GM18520 (cell line): ENCODE measurements around the gene ITFG2.

ENCODE experiments used
- ATAC-seq: cut with Tn5 transposase; IDR thresholded peaks from one replicate; pipeline ENCODE4 v1.9.1; 2021; ENCODE audit not compliant: unreplicated experiment

Gene ITFG2

GRCh38 chr12:2826721-2827515 lies 14.4 kb downstream of the ITFG2 start:
- ATAC-seq: no peak

GRCh38 chr12:2829275-2829674 lies 16.8 kb downstream of the ITFG2 start:
- ATAC-seq: no peak

GRCh38 chr12:2832550-2833127 lies 20.2 kb downstream of the ITFG2 start:
- ATAC-seq: no peak

- no peak for ATAC-seq
These were observed 20.9 kb downstream of the ITFG2 start for GRCh38 chr12:2833327-2833726.

- ATAC-seq: no peak
These were observed 21.3 kb downstream of the ITFG2 start for GRCh38 chr12:2833810-2834209.

DNA sequence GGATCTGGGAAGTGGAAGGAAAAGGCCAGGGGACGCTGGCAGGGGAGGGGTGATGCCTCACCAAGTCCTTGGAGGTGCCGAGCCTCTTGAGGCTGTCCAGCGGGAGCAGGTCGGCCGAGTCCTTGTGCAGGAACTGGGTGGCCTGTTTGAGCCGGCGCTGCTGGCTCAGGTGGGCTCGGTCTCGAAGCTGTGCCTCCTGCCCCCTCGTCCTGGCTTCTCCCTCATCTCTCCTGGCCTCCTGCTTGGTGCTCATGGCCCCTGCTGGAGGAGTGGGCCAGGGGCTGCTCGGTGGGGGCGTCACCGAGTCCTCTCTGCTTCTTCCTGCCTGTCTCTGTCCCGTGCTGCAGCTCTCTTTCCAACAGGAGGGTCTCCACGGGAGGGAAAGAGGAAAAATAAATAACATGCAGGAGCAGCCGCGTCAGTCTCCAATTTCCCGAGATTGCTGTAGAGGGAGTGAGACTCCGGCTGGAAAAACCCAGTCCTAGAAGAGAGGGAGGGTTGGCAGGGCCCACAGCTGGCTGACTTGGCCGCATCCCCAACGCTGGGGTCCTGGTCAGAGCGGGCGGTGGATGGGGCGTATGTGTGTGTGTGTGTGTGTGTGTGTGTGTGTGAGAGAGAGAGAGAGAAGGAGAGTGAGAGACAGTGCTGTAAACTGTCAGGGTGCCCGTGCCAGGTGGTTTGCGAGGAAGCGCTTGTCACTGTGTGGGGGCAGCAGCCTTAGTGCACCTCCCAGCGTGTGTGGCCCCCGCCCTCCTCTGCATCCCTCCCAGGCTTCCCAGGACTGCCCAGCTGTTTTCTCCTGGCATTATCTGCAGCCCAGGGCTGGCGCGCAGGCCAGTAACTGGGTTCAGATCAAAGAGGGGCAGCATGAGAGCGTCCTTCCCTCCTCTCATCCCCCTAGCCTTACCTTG lies 22.4 kb downstream of the ITFG2 start, which contains the start of gene NRIP2:
NRIP2 (minus strand) TSS at position 455 of the 911 bp plus-strand sequence; CDS start at position 403, 52 bp downstream.
- ATAC-seq: no peak

- ATAC-seq: no peak
These were observed 23.4 kb downstream of the ITFG2 start for GRCh38 chr12:2835691-2836403.

DNA sequence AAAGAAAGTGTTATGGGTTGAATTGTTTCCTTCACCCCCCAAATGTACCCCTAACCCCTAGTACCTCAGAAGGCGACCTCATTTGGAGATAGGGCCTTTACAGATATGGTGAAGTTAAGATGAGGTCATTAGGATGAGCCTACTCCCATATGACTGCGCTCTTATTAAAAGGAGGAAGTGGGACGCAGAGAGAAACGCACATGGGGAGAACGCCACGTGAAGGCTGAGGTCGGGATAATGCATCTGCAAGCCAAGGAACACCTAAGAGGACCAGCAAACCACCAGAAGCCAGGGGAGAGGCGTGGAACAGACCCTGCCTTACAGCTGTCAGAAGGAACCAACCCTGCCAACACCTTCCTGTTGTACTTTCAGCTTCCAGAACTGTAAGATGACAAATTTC lies 24.1 kb downstream of the ITFG2 start:
- no peak for ATAC-seq

GRCh38 chr12:2841056-2841650 lies 28.7 kb downstream of the ITFG2 start:
- ATAC-seq: no peak

DNA sequence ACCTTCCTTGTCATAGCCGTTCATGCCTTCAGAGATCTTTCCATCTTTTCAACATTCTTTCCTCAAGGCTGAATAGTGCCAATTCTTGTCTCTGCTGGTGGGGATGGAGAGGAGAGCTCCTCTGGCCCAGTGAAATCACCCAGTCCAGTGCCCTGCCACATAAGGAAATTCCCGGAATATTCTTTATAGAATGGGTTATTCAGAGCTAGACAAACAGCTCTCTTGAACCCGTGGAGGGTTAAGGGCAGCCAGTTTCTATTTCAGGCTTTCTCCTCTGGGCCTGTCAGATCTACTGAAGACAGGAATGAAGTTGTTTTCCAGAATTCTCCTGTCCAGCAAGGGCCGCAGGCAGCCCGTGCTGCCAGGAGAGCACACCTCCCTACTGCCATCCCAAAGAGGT lies 30.5 kb downstream of the ITFG2 start:
- no peak for ATAC-seq

DNA sequence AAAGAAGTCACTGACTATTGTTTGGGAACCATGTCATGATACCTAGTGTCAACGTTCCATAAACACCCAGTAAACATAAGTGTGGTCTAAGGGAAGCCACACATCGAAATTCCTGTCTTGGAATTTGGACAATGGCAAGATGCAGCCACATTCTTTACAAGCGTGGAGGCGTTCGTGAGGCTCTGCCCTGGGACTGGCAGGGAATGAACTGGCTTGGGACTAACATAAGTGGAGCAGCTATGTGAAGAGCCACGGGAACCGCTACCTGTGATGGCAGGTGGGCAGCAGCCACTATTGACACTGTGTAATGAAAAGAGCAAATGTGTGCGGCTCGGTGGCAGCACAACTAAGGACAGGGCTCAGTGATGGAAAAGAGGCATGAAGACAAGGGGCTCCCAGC lies 32.3 kb downstream of the ITFG2 start:
- ATAC-seq: no peak

GRCh38 chr12:2845280-2845679 lies 32.8 kb downstream of the ITFG2 start:
- ATAC-seq: no peak

DNA sequence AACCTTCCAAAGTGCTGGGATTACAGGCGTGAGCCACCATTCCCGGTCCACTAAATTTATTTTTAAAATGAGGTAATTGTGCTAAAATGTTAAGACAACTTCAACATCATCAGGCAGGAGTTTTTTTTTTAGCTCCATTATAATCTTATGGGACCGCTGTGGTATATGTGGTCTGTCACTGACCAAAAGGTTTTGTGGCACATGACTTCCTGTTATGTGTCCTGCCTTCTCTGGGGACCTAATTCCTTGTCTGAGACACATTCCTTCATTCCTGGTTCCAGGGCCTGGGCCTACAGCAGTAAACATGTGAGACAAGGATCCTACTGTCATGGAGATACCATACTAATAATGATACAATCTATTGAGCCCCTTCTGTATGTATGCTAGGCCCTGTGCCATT lies 39.5 kb downstream of the ITFG2 start:
- ATAC-seq: no peak

DNA sequence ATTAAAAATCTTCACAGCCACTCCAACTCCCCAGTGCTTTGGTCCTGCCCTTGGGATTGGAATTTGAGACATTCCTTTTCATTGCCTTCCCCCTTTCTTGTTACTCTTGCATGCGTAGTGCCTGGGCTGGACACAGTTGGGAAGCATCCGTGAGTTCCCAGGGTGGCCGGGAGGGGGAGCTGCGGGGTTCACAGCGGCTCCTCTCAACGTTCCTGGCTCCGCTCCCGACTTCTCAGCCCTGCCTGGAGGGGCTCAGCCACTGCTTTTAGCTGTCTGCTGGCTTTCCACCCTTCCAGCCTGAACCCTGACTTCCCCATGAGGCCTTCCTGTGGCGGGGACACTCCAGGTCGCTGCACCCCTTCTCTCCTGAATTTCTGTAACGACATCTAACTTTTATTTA lies 41.2 kb downstream of the ITFG2 start:
- no peak for ATAC-seq

DNA sequence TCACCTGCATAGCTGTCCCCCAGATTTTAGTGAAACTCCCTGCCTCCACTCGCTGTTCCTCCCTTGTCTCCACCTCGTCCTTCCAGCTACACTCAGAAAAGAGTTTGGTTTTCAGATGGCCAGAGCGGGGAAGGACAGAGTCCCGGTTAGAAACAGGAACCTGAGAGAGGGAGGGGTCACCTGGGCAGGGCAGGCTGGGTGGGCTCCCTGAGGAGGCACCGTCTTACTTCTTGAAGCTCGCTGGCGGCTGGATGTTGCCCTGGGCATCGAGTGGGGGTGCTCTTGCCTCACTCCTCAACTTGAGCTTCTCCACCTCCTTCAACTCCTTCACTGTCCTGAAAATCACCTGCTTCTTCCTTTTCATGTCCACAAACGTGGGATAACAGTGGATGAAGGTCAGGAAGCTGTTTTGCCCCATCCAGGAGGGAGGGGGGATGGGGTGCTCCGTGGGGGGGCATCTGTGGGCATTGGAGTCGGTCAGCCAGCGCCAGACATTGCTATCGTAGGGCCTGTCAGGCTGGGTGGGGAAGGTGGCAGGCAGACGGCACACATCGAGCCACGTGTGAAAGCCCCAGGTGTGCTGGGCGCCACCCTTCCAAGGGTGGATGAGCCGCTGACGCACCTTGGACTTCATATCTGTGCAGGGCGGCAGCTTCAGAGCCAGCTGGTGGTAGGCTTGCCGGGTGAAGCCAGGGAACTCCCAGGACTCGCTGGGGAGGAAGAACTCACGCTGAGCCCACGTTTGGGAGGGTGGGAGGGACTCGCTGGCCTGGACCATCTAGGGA lies 42.4 kb downstream of the ITFG2 start:
- no peak for ATAC-seq

DNA sequence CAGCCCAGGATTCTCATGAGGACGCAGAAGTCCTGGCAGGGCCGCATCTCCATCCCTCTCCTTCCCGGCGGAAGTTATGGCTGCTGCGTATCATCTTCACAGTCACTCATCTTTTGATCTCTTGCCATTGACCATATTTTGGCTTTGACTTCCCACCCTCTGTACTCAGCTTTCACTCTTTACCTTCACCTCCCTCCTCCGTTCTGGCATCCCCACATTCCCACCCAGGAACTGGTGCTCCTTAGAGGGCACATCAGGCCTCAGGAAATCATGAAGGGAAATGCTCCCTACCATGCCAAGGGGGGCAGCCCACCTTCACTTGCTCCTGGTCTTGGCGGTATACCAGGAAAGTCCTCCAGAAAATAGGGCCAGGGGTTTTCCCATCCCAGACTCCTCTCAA lies 43.1 kb downstream of the ITFG2 start:
- ATAC-seq: no peak

- ATAC-seq: no peak
These were observed 43.6 kb downstream of the ITFG2 start for GRCh38 chr12:2856051-2856450.

DNA sequence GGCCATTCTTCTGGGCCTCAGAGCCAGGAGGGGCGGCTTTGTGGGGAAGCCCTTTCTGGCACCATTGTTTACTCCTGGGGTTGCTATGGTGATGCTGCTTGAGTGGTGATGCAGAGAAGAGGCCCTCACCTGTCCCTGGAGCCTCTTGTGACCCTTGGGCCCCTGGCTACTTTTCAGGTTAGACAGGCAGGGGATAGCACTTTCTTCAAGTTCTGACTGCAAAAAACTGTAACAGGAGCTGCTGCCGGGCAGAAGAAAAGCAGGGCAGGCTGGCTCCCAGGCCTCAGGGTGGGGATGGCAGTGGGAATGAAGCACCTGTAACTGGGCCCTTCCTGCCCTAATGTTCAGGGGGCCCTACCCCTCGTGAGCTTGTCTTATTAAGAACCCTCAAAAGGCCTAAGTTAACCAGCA lies 44.6 kb downstream of the ITFG2 start, which contains the start of gene TEX52:
TEX52 (minus strand) TSS at position 19 of the 411 bp plus-strand sequence; CDS start at position 6, 13 bp downstream.
- no peak for ATAC-seq

DNA sequence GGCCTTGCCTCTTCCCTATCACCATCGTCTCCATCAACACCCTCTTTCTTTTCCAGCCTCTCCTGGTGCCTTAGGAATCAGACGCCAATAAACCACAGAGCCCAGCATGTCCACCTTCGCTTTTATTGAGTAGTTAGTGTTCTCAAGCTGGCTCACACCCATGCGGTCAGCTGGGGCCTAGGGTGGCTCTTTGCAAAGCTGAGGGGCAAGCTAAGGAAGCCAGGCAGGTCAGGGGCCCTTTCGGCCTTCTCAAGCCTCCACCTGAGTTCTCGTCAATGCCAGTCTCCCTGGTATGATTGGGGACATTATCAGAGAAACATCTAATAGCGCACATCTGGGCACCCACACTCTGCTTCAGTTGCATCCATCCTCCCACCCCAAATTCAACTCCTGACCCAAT lies 45.1 kb downstream of the ITFG2 start:
- ATAC-seq: no peak

GRCh38 chr12:2858334-2858733 lies 45.9 kb downstream of the ITFG2 start:
- ATAC-seq: no peak
